GM21619 (cell line): ENCODE results near the gene MMAB.

Experiments
- ATAC-seq: cut with Tn5 transposase; IDR thresholded peaks from one replicate; pipeline ENCODE4 v1.9.1; 2021; ENCODE audit not compliant: unreplicated experiment

MMAB gene

GRCh38 chr12:109541413-109541726 lies 31.9 kb downstream of the MMAB start:
- ATAC-seq: no peak

GRCh38 chr12:109540526-109541412 lies 32.5 kb downstream of the MMAB start:
- no peak for ATAC-seq

DNA sequence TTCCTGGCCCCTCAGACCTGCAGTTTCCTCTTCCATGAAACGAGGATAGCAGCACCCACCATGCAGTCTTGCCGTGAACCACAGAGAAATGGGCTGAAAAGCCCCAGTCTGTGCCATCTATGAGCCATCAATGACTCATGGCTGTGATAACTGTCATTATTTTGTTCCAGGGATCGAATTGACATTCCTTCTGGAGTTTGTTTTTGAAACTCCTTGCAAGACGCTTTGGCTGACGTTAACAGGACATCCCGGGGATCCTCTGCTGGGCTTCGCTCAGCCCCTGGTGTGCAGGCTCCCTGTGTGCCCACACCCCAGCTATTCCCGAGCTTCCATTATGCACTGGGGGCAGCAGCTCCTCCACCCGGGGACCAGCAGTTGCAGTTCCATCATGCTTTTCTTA lies 33.8 kb downstream of the MMAB start:
- ATAC-seq: no peak

DNA sequence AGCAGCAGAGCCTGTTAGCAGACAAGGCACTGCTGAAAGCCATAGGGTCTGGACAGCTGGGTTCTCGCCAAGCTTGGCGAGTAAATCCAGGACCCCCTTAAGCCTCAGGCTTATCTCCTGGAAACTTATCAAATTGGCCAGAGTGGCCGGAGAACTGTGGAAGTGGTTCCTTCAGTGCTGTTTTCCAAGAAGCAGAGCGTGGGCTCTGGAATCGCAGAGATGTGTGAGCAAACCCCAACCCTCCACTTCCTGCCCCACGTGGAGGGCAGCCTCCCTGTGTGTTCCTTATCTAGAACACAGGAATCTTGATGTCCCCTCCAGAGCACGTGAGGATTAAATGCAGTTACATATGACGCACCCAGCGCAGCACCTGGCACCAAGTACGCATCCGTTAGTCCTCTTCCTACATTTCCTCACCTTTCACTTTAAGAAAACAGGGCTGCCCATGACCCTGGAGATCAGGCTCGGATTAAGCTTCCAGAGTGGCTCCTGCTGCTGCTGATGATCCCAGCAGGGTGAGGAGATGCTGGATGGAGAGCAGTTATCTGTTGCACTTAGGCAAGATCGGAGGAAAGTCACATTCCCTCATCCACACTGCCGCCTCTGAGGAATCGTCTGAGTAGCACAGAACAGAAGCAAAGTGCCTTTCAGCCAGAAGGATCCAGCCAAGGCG lies 35.0 kb downstream of the MMAB start:
- ATAC-seq: no peak

DNA sequence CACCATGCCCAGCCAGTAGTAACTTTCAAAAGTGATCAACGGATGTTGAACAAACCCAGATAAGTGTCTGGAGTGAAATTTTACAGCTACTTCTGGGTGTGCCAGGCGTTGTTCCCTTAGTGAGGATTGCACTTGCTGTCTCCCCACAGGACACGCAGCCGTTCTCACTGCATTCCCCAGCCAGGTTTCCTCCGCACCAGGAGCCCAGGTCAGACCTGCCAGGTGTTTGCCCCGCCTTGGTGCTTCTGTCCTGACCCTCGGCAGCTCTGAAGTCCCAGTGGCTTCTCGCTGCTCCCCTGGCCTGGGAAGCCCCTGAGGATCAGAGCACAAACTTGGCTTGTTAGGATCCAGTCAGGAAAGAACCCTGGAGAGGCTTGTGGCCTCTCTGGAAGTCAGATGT lies 36.2 kb downstream of the MMAB start:
- ATAC-seq: no peak

DNA sequence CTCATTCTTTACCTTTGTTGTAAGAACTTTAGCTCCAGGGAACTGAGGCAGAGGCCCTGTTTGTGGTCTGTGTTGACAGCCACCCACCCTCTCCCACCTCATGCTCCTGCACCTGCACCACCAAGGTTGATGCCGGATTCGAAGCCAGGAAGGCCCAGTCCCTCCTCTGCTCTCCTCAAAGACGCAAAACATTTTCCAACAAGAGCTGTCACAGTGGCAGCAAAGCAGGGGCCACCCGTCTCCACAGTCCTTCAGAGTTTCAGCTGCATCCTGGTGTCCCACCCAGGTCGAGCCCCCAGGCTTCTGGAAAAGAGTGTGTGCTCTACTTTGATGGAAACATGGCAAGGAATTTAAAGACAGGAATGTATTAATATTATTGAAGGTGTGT lies 37.4 kb downstream of the MMAB start:
- ATAC-seq: no peak

DNA sequence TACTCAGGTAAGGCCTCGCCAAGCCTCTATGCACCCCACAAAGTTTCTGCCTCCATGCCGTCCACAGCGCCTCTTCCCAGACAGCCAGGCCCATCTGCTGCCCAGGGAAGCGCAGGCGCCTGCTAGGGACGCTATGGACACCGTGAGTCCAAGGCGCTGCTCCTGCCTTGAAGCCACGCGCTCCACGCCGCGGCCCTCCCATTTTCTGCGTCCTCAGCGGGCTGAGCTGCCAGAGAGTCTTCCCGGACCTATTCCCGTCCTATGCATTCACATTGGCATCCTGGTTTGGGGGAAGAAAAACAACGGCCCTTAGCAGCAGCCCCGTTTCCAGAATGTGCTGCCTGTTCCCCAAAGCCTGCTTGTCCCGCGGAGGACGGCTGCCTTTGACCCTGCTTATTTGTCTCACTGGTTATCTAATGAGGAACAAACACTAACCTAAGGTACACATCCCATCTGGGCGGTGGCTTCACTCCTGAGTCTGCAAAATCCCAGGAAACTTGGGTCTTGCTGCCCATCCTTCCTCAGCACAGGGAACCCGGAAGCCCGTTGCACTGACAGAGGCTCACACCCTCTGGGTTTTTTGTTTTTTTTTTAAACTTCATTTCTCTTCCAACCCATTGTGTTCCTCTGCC lies 38.0 kb downstream of the MMAB start:
- ATAC-seq: no peak

GRCh38 chr12:109534456-109534855 lies 38.8 kb downstream of the MMAB start:
- no peak for ATAC-seq

- ATAC-seq: no peak
Observed at GRCh38 chr12:109533487-109533740, 39.9 kb downstream of the MMAB start.

DNA sequence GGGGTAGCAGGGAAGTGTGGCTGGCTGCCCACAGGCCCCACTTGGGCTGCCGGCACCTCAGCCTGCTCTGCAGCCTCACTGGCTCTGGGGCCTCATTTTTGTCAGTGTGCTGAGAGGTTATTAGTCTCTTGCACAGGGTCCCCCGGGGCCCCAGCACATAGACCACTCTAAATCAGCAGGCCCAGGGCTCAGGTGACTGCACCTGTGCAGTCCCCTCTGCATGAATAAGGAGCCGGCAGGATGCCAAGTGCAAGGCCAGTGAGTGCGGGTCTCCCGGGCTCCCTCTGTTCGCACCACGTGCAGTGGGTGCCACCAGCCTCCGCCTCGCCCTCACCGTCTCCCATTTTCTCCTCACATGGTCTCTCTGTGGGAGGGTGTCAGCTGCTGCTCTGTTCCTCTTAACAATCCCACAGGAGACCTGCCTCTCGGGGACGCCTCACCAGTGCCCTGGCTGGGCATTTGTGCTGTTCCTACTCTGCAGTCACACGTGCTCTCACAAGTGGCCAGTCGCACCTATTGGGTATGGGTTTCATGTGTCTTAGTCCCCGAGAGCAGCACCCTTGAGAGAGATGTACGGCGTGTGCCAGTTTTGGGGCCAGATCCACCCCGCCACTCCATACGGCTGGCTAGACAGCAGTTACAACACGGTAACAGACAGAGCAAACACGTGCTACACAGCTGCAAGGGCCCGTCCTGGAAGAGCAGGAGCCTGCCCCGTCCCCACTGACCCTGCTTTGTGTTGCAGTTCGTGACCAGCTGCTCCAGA lies 40.4 kb downstream of the MMAB start:
- no peak for ATAC-seq

DNA sequence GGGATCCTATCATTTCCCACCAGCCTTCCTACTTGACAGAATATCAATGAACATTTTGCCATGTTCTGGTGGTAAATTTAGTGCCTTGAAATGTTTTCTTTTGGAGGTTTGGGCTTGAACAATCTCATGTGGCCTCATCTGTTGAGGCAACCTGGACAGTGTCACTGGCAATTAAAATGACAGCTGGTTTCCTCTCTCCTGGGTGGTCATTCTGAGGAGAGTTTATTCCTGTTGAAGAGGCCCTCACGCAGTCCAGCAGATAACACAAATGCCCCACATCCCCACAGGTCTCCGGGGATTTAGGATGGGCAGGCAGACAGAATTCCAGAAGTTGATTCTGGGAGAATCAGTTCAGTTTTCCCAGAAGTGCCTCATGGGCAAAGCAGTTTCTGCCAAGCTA lies 41.9 kb downstream of the MMAB start:
- ATAC-seq: no peak

- no peak for ATAC-seq
Observed at GRCh38 chr12:109529691-109530640, 43.3 kb downstream of the MMAB start.

- ATAC-seq: no peak
Observed at GRCh38 chr12:109527489-109528123, 45.7 kb downstream of the MMAB start.

DNA sequence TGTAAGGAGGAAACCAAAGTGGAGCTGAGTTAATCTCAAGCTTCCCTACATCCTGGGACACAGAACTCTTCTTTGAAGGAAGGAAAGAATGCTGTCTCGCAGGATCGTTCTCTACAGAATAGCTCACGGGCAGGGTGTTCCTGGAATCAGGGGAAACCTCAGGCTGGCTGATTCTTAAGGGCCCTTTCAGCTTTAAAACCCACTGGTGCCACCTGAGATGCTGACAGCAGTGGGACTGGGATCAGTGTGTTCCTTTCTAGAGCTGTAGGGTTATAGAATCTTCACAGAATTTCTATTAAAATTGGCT lies 48.1 kb downstream of the MMAB start:
- no peak for ATAC-seq

DNA sequence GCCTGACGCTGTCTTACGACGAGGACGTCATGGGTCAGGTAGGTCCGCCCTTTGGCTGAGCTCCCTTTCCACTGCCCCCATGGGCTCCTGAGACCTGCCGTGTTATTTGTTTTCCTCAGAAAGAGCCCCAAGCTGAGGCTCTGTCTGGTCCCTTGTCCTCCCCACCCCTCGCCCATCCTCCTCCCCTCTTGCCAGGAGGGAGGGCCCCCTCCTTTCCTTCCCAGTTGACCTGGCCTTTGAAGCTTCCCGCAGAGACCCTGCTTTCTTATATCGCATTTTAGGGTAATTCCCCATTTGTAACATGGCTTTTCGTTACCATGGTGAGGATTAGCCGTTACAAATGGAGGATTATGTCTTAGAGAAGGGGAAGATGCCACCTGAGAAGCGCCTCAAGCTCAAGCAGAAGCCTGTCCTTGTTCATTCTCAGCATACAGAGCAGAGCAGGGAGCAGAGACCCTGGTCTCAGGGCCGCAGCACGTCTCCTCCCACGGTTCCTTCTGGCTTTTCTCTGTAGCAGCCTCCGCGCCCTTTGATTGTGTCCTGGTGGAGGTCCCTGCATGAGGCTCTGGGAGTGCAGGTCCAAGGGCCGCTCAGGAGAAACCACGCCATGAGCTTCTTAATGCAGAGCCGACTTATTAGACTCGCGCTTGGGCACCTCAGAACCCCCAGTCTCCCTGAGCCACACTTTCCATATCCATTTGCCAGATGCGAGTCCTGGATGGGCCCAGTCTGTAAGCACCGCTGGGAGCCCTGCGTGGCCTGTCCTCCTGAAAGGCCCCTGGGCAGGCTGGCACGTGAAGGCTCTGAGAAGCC lies 48.6 kb downstream of the MMAB start:
- ATAC-seq: no peak

DNA sequence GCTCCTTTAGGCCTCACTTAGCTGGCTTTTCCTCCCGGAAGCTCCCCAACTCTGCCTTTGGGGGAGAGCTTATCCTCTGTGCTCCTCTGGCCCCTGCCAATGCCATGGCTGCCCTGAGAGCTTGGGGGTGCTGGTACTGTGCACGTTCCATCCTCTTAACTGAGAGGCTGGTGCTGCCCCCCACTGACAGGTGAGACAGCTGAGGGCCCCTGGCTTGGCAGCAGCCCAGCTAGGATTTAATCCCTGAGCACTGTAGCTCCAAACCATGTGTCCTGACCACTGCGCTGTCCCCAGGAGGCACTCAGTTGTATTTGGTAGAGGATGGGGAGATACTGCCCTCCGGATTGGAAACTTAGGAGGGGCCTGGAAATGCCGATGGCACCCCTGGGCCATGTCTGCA lies 49.8 kb downstream of the MMAB start:
- ATAC-seq: no peak

GRCh38 chr12:109523071-109523470 lies 50.2 kb downstream of the MMAB start:
- ATAC-seq: no peak

DNA sequence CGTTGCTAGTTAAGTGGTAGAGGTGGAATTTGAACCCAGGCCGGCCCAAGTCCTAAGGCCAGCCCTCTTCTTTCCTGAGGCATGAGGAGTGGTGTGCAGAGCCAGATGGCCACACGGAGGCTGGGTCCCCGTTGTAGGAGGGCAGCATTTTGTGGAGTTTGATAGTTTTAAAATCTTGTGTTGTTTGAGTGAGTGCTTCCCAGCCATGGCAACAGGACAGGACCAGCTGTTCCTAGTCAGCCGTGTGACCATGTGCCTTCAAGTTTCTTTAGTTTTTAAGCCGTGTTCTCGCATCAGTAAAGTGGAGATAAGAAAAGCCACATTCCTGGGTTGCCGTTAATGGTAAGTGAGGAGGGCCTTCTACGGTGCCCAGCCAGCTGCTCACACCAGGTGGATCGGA lies 51.5 kb downstream of the MMAB start:
- ATAC-seq: no peak

DNA sequence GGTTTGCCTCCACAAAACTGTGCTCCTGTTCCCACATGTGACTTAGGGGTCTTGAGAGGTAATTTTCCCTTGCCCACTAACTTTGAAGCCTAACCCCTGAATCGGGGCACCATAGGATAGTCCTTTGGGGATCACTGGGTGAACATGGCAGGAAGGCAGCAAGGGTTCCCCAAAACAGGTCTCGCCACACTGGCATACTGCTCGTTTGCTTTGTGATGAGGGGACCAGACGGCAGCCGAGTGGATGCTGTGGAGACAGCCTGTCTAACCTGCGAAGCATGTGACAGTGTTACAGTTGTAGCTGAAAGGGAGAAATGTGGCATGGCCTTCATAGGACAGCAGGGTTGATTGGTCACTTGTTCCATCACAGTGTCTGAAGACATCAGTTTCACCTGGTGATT lies 53.5 kb downstream of the MMAB start:
- ATAC-seq: no peak
